Measurements from ENCODE around the gene PIGS. TPM values are rescaled to one million over a fixed set of nuclear protein-coding genes. Genes with fewer than 3 reads are reported as not detected.
A peak's percentile ranks its signal among the peaks of the same experiment; 100 is the strongest.

The PIGS gene
- total and polyA plus RNA-seq, 2 of the 13 experiments (the other 11 are each of a cell fraction or from before 2014, with no cell fraction given) = 31.7 to 42.6 TPM

- peak; percentile 60; the same call in 1 of the 2 replicates for TF ChIP-seq MAZ (IDR thresholded peaks at IDR 0.05; ENCODE audit: borderline replicate concordance, low read depth, low read length)
- peak; percentile 79 for TF ChIP-seq MAZ (CRISPR knock-in tag; IDR thresholded peaks at IDR 0.05; ENCODE audit: low read depth)
- peak; percentile 93 for TF ChIP-seq ARID4A (CRISPR knock-in tag; IDR thresholded peaks at IDR 0.05; ENCODE audit: borderline replicate concordance)
- 0 out of 2 replicates have a peak, but pooled peaks have one; percentile 25 for TF ChIP-seq IKZF5 (CRISPR knock-in tag; IDR thresholded peaks at IDR 0.05)
- TF ChIP-seq MED1 (CRISPR knock-in tag; IDR thresholded peaks at IDR 0.05) = peak; percentile 28
- TF ChIP-seq JUNB (CRISPR knock-in tag; IDR thresholded peaks at IDR 0.05; ENCODE audit: borderline replicate concordance) = no peak
- no peak for TF ChIP-seq MTF2 (CRISPR knock-in tag; IDR thresholded peaks at IDR 0.05; ENCODE audit: borderline replicate concordance)
- peak; percentile 24; the same call in 1 of the 2 replicates for TF ChIP-seq ZNF792 (CRISPR knock-in tag; IDR thresholded peaks at IDR 0.05)
- peak; percentile 78 for TF ChIP-seq ZFX (CRISPR knock-in tag; IDR thresholded peaks at IDR 0.05; ENCODE audit: low read depth)
- peak; percentile 89 for TF ChIP-seq GABPB1 (CRISPR knock-in tag; IDR thresholded peaks at IDR 0.05)
- TF ChIP-seq TAF15 (IDR thresholded peaks at IDR 0.05; ENCODE audit: low read depth, low read length, poor library complexity, severe bottlenecking) = no peak
- 0 out of 2 replicates have a peak, but pooled peaks have one; percentile 61 for TF ChIP-seq ZNF142 (CRISPR knock-in tag; IDR thresholded peaks at IDR 0.05)
- 0 out of 2 replicates have a peak, but pooled peaks have one; percentile 7 for TF ChIP-seq TEF (CRISPR knock-in tag; IDR thresholded peaks at IDR 0.05)
These were observed at the start of gene PIGS (continued) for GRCh38 chr17:28571361-28572122.
